SU-DHL-6 (cell line): ENCODE measurements around the gene GULP1.

Experiments
- EZH2phosphoT487 ChIP-seq: fragments of 200-600 bp; sonication (generic), shearing (Covaris generic); conservative IDR thresholded peaks from 2 replicates; pipeline ENCODE4 v1.6.1; 2018; ENCODE audit warnings: mild to moderate bottlenecking, antibody characterized with exemption, low read length, moderate library complexity, mixed read lengths
- TF ChIP-seq, protein P1 (sequence below): fragments of 200-600 bp; sonication (generic); IDR thresholded peaks from one replicate; pipeline ENCODE4 v1.5.1; 2017; ENCODE audit warnings: antibody characterized with exemption, mild to moderate bottlenecking, low read length, moderate library complexity; ENCODE audit not compliant: insufficient read depth, poor library complexity, severe bottlenecking

- TF ChIP-seq, protein P1, sequence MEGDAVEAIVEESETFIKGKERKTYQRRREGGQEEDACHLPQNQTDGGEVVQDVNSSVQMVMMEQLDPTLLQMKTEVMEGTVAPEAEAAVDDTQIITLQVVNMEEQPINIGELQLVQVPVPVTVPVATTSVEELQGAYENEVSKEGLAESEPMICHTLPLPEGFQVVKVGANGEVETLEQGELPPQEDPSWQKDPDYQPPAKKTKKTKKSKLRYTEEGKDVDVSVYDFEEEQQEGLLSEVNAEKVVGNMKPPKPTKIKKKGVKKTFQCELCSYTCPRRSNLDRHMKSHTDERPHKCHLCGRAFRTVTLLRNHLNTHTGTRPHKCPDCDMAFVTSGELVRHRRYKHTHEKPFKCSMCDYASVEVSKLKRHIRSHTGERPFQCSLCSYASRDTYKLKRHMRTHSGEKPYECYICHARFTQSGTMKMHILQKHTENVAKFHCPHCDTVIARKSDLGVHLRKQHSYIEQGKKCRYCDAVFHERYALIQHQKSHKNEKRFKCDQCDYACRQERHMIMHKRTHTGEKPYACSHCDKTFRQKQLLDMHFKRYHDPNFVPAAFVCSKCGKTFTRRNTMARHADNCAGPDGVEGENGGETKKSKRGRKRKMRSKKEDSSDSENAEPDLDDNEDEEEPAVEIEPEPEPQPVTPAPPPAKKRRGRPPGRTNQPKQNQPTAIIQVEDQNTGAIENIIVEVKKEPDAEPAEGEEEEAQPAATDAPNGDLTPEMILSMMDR: no peak
- TF ChIP-seq EZH2phosphoT487: no peak
Measured at GRCh38 chr2:188353282-188353681, 61.6 kb downstream of the GULP1 start.
